HL-60 (cell line): ENCODE measurements around the gene BRICD5.

Source experiments
- TF ChIP-seq, protein P1 (sequence below): IDR thresholded peaks from one replicate; pipeline ENCODE4 v1.5.1; 2011; ENCODE audit warnings: low read length, control low read depth, inconsistent platforms; ENCODE audit not compliant: insufficient read depth
- TF ChIP-seq, protein P2 (sequence below): IDR thresholded peaks from 2 replicates; pipeline ENCODE4 v1.6.1; 2012; ENCODE audit warnings: low read depth; ENCODE audit not compliant: insufficient replicate concordance

DNA sequence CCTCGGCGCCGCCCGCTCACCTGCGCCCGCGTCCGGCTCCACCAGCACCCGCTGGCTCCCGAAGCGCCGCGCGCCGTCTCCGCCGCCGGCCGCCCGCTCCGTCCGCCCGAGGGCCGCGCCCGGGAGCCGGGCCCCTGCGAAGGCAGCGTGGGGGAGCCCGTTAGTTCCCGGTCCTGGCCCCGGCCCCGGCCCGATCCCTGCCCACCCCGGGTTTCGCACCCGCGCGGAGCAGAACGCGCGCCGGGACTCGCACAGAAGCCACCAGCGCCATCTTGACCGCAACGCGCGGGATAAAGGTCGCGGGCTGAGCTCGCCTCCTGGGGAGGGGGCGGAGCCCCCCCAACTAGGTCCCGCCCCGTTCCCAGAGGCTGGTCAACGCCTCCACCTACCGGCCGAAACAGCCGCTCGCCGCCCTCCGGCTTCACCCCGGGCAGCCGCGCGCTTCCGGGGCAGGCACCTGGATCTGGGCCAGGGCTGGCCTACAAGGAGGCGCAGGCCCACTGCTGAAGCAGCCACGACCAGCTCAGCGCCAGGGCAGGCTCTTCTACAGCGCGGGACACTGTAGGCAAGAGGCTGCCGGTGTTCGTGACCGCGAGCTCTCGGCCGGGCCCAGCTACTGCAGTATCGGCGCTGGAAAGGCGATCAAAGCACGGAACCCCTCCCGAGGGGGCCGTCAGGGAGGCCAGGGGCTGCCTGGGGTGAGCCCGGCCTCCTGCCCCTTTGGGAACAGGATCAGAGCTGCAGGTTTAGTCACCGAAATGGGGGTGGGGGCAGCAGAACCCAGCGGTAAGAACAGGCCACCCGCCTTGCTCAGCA, 40.8 kb upstream of the BRICD5 start, which contains the start of gene ECI1:
- TF ChIP-seq, protein P1, sequence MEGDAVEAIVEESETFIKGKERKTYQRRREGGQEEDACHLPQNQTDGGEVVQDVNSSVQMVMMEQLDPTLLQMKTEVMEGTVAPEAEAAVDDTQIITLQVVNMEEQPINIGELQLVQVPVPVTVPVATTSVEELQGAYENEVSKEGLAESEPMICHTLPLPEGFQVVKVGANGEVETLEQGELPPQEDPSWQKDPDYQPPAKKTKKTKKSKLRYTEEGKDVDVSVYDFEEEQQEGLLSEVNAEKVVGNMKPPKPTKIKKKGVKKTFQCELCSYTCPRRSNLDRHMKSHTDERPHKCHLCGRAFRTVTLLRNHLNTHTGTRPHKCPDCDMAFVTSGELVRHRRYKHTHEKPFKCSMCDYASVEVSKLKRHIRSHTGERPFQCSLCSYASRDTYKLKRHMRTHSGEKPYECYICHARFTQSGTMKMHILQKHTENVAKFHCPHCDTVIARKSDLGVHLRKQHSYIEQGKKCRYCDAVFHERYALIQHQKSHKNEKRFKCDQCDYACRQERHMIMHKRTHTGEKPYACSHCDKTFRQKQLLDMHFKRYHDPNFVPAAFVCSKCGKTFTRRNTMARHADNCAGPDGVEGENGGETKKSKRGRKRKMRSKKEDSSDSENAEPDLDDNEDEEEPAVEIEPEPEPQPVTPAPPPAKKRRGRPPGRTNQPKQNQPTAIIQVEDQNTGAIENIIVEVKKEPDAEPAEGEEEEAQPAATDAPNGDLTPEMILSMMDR: peak; percentile 8
- TF ChIP-seq, protein P2, sequence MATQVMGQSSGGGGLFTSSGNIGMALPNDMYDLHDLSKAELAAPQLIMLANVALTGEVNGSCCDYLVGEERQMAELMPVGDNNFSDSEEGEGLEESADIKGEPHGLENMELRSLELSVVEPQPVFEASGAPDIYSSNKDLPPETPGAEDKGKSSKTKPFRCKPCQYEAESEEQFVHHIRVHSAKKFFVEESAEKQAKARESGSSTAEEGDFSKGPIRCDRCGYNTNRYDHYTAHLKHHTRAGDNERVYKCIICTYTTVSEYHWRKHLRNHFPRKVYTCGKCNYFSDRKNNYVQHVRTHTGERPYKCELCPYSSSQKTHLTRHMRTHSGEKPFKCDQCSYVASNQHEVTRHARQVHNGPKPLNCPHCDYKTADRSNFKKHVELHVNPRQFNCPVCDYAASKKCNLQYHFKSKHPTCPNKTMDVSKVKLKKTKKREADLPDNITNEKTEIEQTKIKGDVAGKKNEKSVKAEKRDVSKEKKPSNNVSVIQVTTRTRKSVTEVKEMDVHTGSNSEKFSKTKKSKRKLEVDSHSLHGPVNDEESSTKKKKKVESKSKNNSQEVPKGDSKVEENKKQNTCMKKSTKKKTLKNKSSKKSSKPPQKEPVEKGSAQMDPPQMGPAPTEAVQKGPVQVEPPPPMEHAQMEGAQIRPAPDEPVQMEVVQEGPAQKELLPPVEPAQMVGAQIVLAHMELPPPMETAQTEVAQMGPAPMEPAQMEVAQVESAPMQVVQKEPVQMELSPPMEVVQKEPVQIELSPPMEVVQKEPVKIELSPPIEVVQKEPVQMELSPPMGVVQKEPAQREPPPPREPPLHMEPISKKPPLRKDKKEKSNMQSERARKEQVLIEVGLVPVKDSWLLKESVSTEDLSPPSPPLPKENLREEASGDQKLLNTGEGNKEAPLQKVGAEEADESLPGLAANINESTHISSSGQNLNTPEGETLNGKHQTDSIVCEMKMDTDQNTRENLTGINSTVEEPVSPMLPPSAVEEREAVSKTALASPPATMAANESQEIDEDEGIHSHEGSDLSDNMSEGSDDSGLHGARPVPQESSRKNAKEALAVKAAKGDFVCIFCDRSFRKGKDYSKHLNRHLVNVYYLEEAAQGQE: peak; percentile 69
